Epithelial cell of proximal tubule (primary cell): ENCODE results near the gene GMPR. TPM values are rescaled to one million over a fixed set of nuclear protein-coding genes. Genes with fewer than 3 reads are reported as not detected.

ENCODE experiments used
- DNase-seq: peaks from one replicate; pipeline ENCODE4 v3.0.0-alpha.2; 2011; ENCODE audit warnings: low read depth
- H3K4me3 ChIP-seq: 2 replicates; pipeline ENCODE4 v1.5.1; 2011; ENCODE audit warnings: low read depth, mild to moderate bottlenecking, low read length
- CTCF ChIP-seq: conservative IDR thresholded peaks from 2 replicates; pipeline ENCODE4 v1.5.1; 2012; ENCODE audit warnings: low read depth, mild to moderate bottlenecking, low read length
- total RNA-seq: library from RNA; depleted of rRNA; stranded (reverse); fragments of >200 nt; gene quantifications from 2 replicates; pipeline ENCODE4 v1.2.3, GENCODE V29; 2015

GMPR gene
- total RNA-seq, 1 donor from 2014 or later: 0.81 TPM

GRCh38 chr6:16331384-16332174, 93.2 kb downstream of the GMPR start:
- no peak for DNase-seq
- peak; percentile 99 for TF ChIP-seq CTCF
- no peak overlapping the region for H3K4me3 ChIP-seq

GRCh38 chr6:16332175-16332542, 93.8 kb downstream of the GMPR start:
- no peak for DNase-seq
- peak; percentile 98 for TF ChIP-seq CTCF
- H3K4me3 ChIP-seq: no peak overlapping the region

GRCh38 chr6:16333580-16333979, 95.2 kb downstream of the GMPR start:
- H3K4me3 ChIP-seq: no peak overlapping the region
- DNase-seq: peak; percentile 80
- no peak for TF ChIP-seq CTCF

GRCh38 chr6:16334671-16335070, 96.3 kb downstream of the GMPR start:
- DNase-seq: peak; percentile 76
- no peak overlapping the region for H3K4me3 ChIP-seq
- no peak for TF ChIP-seq CTCF

- no peak overlapping the region for H3K4me3 ChIP-seq
- DNase-seq: no peak
- no peak for TF ChIP-seq CTCF
Observed at GRCh38 chr6:16335176-16335575, 96.8 kb downstream of the GMPR start.

- TF ChIP-seq CTCF: no peak
- no peak for DNase-seq
- no peak overlapping the region for H3K4me3 ChIP-seq
Observed at GRCh38 chr6:16336056-16336818, 97.8 kb downstream of the GMPR start.
